Suprapubic skin (tissue), 4 donors: ENCODE data around the gene KRR1.

Source experiments
- EP300 ChIP-seq: sonication (generic); formaldehyde crosslinking; IDR thresholded peaks from one replicate; pipeline ENCODE4 v1.6.1; 2017; ENCODE audit warnings: antibody characterized with exemption
- POLR2A ChIP-seq, 2 donors: fragments of 450-650 bp; IDR thresholded peaks; one replicate each; pipeline ENCODE4 v1.6.1; 2017; ENCODE audit warnings: antibody characterized with exemption in 2 of 2, mild to moderate bottlenecking in 2 of 2, moderate library complexity in 2 of 2
- POLR2AphosphoS5 ChIP-seq, 3 donors: sonication (generic); formaldehyde crosslinking; IDR thresholded peaks; one replicate each; pipeline ENCODE4 v1.6.1; 2017; ENCODE audit warnings: antibody characterized with exemption in 3 of 3
- TF ChIP-seq, protein P1 (sequence below), 2 donors: fragments of 200-600 bp in 1 of 2; fragments of 450-650 bp in 1 of 2; sonication (generic) in 1 of 2; IDR thresholded peaks; one replicate each; pipeline ENCODE4 v1.5.1; 2016 to 2019; ENCODE audit warnings: antibody characterized with exemption in 2 of 2, mild to moderate bottlenecking in 1 of 2, moderate library complexity in 1 of 2

DNA sequence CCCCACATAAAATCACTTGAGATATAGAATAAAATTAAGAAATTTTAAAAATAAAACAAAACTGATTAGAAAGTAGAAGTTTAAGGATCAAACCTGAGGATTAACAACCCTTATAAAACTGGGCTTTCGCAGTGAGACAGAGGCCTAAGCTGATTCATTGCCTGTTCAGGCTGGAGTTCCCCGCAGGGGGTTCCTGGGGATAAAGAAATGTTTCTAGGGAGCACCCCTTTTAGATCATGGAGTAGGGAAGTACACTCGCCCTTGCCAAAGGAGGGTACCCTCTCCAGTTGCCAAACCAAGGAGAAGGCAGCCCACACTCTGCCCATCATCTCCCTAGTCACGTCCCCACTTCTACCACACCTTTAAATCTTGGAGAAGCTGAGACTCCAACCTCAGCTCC lies 24.1 kb downstream of the KRR1 start:
- TF ChIP-seq, protein P1, sequence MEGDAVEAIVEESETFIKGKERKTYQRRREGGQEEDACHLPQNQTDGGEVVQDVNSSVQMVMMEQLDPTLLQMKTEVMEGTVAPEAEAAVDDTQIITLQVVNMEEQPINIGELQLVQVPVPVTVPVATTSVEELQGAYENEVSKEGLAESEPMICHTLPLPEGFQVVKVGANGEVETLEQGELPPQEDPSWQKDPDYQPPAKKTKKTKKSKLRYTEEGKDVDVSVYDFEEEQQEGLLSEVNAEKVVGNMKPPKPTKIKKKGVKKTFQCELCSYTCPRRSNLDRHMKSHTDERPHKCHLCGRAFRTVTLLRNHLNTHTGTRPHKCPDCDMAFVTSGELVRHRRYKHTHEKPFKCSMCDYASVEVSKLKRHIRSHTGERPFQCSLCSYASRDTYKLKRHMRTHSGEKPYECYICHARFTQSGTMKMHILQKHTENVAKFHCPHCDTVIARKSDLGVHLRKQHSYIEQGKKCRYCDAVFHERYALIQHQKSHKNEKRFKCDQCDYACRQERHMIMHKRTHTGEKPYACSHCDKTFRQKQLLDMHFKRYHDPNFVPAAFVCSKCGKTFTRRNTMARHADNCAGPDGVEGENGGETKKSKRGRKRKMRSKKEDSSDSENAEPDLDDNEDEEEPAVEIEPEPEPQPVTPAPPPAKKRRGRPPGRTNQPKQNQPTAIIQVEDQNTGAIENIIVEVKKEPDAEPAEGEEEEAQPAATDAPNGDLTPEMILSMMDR (IDR thresholded peaks at IDR 0.05), result no peak
- TF ChIP-seq POLR2AphosphoS5 (IDR thresholded peaks at IDR 0.05) (no peak), EP300 (no peak), POLR2A (IDR thresholded peaks at IDR 0.05) (no peak)
